ACHN (cell line): ENCODE data around the gene SFMBT1.

Source experiments
- DNase-seq: peaks from one replicate; pipeline ENCODE4 v3.0.0-alpha.2; 2015
- in situ Hi-C: cut with HindIII; loops from 2 replicates; pipeline ENCODE4 v1.10.0; 2017; ENCODE audit warnings: low sequenced_read_pairs, low pct_ligation_motif_present, low pct_unique_long_range_greater_than_20kb

Gene SFMBT1

DNA sequence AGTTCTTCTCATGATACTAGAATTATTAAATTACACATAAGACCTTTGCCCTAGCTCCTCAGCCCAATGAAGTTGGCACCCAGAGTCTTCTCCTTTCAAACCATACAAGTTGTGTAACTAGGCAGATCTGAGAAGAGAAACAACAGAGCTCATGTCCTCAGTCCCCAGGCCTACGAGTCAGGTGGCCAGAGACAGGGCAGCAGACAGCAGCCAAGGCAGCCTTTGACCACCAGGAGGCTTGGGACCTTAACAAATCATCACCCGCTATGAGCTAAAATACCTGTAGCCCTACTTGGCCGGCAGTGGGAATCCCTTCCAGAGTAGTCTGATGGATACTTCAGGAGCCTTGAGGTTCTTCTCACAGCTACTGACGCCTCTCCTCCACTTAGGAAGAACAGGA is 166.8 kb downstream of the SFMBT1 start:
- DNase-seq = no peak

GRCh38 chr3:52877085-52877484 is 168.8 kb downstream of the SFMBT1 start:
- in situ Hi-C loops = no loop called here
- no peak for DNase-seq

More for the DNA sequence above, 166.8 kb downstream of the SFMBT1 start:
- in situ Hi-C loops = no loop called here

DNA sequence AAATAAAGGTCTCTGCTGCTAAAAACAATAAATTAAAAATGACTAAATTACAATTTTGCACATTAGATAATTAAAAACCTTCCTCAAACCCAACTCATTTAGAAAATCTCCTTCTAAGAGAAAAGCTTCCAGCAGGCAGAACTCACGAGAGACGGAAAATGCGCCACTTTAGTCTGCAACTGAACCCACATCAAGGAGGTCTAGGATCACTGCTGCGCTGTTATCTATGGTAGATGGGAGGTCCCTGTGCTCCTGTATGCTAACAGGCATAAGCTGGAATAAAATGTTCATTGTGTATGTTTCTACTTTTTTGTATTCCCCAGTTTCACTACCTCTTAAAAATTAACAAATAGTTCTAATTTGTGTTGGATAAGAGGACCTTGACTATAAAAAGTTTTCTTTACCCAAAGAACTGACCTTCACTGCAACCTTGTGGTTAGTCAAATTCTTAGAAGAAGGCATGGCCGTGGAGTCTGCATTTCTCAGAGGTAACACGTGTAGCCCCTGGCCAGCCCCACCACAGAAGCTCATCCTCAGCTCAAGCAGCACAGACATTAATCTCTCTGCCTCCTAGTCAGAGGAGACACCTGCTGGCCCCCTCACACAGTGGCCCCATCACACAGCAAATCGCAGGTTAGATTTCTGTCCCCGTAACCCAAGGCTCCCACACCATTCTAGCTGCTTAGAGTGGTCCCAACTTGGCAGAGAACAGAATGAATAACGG is 170.8 kb downstream of the SFMBT1 start:
- DNase-seq = no peak
- in situ Hi-C loops = no loop called here

DNA sequence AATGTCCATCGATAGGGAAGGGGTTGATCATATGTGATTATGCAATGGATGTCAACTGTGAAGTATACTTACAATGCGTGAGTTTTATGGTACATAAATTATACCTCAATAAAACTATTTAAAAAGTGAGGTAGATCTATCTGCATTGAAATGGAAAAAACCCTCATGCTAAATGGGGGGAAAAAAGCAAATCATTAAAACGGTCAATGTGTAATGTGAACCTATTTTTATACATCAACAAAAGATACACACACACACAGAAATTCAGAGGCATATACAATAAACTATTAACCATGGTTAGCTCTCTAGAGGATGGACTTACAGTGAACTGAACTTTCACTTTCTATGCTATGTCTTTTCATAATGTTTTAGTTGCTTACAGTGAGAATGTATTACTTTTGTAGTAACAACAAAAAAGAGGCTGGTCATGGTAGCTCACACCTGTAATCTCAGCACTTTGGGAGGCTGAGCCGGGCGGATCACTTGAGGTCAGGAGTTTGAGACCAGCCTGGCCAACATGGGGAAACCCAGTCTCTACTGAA is 171.6 kb downstream of the SFMBT1 start:
- no peak for DNase-seq
- in situ Hi-C loops = no loop called here

GRCh38 chr3:52873433-52874159 is 172.3 kb downstream of the SFMBT1 start:
- in situ Hi-C loops = no loop called here
- DNase-seq = no peak

DNA sequence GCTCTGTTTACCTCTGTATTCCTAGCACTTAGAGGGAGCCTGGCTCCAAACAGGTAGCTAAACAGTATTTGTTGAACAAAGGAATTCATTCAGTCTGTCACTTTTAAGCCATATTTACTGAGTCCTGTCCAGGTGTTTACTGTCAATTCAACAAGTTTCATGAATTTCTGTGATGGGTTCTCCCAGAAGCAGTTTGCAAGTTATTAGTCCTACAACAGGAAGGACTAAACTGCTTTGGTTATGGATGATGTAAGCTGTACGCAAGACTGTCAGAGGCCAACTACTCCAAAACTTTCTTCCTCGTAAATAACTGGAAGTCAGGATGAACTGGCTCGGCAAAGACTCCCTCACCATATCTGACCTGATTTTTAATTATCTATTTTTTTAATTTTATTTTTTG is 173.6 kb downstream of the SFMBT1 start:
- in situ Hi-C loops = no loop called here
- DNase-seq = no peak

DNA sequence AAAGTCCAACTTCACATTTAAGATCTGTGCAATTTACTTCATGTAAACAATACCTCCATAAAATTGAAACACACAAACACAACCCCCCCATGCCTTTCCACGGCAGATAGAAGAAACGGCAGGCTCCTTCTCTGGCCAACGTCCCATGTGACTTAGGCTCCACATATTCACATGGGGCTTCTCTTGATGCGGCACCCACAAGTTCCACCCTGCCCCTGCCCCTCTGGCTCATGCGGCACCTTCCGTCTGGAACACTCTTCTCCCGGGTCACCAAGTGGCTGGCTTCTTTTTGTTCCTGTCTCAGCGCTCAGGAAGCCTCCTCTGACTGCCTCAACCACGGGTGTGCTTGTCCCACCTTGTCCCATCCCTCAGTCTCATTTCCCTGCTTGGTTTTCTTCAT is 174.1 kb downstream of the SFMBT1 start:
- in situ Hi-C loops = no loop called here
- DNase-seq = no peak

- in situ Hi-C loops = no loop called here
- no peak for DNase-seq
Observed at GRCh38 chr3:52870471-52870870, 175.4 kb downstream of the SFMBT1 start.

DNA sequence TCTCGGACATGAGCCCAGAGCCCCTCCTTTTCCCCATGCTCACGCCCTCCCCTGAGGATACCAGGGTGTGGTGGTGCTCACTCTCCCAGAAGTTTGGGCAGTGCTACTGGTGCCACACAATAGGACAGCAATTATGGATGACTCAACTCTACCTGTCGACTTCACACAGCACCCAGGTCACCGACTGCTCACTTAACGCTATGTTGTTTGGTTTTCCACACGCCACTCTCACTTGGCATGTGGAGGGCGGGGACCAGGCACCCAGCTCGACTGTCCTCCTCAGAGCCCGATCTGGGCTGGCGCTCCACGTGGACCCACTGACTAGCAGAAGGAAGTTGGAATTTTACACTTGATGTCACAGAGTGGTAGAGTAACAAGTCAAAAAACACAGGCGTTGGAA is 179.4 kb downstream of the SFMBT1 start:
- DNase-seq = no peak
- in situ Hi-C loops = no loop called here

DNA sequence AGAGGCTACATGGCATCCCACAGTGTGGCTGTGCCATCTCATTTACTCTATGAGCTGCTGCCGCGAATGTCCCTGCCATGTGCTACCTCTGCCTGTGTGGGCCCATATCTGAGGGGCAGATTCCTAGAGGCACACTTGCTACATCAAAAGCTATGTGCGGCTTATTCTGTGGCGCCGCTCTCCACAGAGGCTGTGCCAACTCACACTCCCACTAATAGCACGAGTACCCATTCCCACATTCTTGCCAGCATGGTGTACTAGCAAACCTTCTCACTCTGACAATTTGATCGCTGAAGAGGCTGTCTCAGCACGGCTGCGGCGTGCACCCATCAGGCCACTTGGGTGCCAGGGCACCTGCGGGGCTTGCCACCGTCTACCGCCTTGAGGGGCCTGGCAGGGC is 179.9 kb downstream of the SFMBT1 start:
- no peak for DNase-seq
- in situ Hi-C loops = no loop called here

DNA sequence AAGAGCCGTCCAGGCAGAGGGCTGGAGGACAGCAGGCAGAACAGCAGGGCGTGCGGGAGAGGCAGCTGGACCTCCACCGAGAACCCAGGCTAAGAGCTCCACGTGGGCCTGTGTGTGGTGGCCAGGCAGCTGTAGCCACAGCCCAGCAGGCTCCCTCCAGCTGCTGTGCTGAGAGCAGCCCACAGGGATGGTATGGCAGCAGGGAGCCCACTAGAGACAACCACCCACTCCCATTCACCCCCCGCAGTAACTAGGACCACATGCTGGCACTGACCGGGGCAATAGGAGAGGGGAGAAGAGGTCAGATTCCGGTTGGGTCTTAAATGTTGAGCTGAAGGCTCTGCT is 185.5 kb downstream of the SFMBT1 start:
- in situ Hi-C loops = no loop called here
- DNase-seq = no peak

GRCh38 chr3:52859686-52860423 is 186.0 kb downstream of the SFMBT1 start:
- DNase-seq = no peak
- in situ Hi-C loops = no loop called here

DNA sequence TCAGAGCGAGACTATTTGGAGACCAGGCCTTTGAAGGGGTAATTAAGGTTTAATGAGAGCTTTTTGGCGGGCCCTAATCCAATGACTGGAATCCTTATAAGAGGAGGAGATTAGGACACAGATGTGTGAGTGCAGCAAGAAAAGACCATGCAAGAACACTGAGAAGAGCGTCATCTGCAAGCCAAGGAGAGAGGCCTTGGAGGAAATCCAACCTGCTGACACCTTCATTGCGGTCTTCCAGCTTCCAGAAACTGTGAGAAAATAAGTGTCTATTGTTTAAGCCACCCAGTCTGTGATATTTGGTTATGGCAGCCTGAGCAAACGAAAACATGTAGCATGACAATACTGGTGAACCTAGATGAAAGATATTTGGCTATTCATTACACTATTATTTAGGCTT is 188.0 kb downstream of the SFMBT1 start:
- in situ Hi-C loops = no loop called here
- DNase-seq = no peak

DNA sequence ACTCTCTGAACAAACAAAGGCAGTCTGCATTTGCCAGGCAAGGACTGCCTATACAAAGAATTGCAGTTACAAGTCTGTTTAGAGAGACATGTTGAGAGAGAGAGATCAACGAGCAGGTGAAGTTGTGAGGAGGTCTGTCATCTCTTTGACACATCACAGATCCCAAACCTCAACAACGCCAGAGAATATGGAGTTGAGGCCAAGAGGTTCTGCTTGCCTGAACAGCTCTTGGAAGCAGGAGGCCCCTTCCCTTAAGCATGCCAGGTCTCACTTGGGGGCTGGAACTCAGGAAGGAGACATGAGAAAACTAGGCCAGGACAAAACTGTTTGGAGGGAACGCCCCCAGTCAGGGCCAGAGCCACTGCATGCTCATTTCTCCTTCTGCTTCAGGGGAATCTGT is 188.7 kb downstream of the SFMBT1 start:
- no peak for DNase-seq
- in situ Hi-C loops = no loop called here

- in situ Hi-C loops = no loop called here
- DNase-seq = no peak
Observed at GRCh38 chr3:52856666-52857065, 189.2 kb downstream of the SFMBT1 start.

GRCh38 chr3:52854013-52854412 is 191.9 kb downstream of the SFMBT1 start:
- in situ Hi-C loops = no loop called here
- no peak for DNase-seq
